ENCODE measurements around the gene ABCA3. TPM values are rescaled to one million over a fixed set of nuclear protein-coding genes. Genes with fewer than 3 reads are reported as not detected.

ABCA3 gene
- total and polyA plus RNA-seq, 7 experiments from 2014 or later = 1.7 to 10.0 (median 7.4) TPM

DNA sequence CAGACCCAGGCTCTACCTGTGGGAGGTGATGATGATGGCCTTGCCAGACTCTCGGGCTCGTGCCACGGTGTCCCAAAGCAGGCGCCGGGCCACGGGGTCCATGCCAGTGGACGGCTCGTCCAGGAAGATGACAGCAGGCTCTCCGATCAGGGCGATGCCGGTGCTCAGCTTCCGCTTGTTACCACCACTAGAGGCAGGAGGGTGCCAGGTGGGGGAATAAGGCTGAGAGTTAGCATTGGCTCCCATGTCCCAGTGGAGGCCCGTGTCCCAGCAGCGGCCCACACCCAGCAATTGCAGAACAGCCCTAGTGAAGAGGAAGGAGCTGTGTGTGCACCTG, 62.3 kb downstream of the ABCA3 start:
- CTCF ChIA-PET = no interaction called here
- Mint-ChIP-seq H3K27me3 (no peaks in the 10 kb centered on the region), H3K4me3 (no peak overlapping the region), H3K4me1 (peaks cover 0 to 1% (median 0%) of the 10 kb centered on the region in 7 donors), H3K9me3 (no peaks in the 10 kb centered on the region), H3K36me3 (no peaks in the 10 kb centered on the region), H3K27ac (no peak overlapping the region)
- DNase-seq = no peak
- POLR2A ChIA-PET = no interaction called here
- no peaks in the 10 kb centered on the region for H3K4me1 ChIP-seq (ENCODE audit: control insufficient read depth in 2 of 2, insufficient read depth in 2 of 2, low read length in 2 of 2)
- no peak for ATAC-seq
- intact Hi-C loops (cut with micrococcal nuclease) = no loop called here
- no peak overlapping the region for H3K27ac ChIP-seq (ENCODE audit: low read depth, low read length)
- no peak overlapping the region for H3K4me3 ChIP-seq (ENCODE audit: low read length)
- H3K27me3 ChIP-seq (ENCODE audit: control insufficient read depth in 2 of 2, insufficient read depth in 2 of 2, low read length in 2 of 2) = no peaks in the 10 kb centered on the region
- no peaks in the 10 kb centered on the region for H3K36me3 ChIP-seq (ENCODE audit: control insufficient read depth in 2 of 3, insufficient read depth in 3 of 3, low read length in 3 of 3)
- no peaks in the 10 kb centered on the region for H3K9me3 ChIP-seq (ENCODE audit: control insufficient read depth in 2 of 3, low read length in 3 of 3)

DNA sequence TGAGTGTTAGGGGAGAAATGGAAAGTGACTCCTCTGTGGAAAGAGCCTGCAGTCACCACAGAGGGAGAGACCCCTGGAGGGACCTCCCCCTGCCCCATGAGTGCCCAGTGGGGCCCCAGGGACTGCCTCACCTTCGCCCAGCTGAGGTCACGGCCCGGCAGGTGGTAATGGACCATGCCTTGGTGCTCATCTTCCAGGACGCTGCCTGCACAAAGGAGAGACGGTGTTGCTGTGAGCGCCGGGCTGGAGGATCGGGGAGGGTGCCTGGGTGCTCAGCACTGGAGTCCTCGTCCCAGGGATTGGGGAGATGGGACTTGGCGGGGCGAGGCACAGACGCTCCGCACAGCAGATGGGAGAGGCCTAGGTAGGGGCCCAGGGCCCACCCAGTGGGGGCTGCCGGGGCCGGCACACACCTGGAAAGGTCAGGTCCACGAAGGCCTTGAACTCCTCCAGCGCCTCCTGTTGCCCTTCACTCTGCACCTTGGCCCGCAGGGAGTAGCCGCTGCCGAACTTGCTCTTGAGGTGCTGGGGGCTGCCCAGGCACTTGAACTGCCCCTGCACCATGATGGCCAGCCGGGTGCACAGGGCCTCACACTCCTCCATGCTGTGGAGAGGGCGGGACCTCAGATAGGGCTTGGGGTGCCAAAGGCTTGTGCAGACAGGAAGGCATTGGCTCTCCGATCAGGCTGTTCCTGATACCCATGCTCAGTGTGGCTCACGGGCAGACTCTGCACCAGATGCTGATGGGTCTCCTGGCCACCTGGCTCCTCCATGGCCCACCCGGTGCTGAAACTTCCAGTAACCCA, 62.9 kb downstream of the ABCA3 start:
- H3K9me3 Mint-ChIP-seq = no peaks in the 10 kb centered on the region
- ChIA-PET CTCF (no interaction called here), POLR2A (no interaction called here)
- H3K36me3 ChIP-seq (ENCODE audit: control insufficient read depth in 2 of 3, insufficient read depth in 3 of 3, low read length in 3 of 3) = no peaks in the 10 kb centered on the region
- no peaks in the 10 kb centered on the region for H3K4me1 ChIP-seq (ENCODE audit: control insufficient read depth in 2 of 2, insufficient read depth in 2 of 2, low read length in 2 of 2)
- ATAC-seq = peak; percentile 11
- no peak overlapping the region for H3K27ac Mint-ChIP-seq
- no peaks in the 10 kb centered on the region for H3K9me3 ChIP-seq (ENCODE audit: control insufficient read depth in 2 of 3, low read length in 3 of 3)
- H3K27ac ChIP-seq (ENCODE audit: low read depth, low read length) = no peak overlapping the region
- H3K36me3 Mint-ChIP-seq = no peaks in the 10 kb centered on the region
- peaks cover 0 to 1% (median 0%) of the 10 kb centered on the region in 7 donors for H3K4me1 Mint-ChIP-seq
- H3K4me3 ChIP-seq (ENCODE audit: low read length) = no peak overlapping the region
- DNase-seq = no peak
- H3K27me3 Mint-ChIP-seq = no peaks in the 10 kb centered on the region
- H3K4me3 Mint-ChIP-seq = no peak overlapping the region
- intact Hi-C loops (cut with micrococcal nuclease) = no loop called here
- H3K27me3 ChIP-seq (ENCODE audit: control insufficient read depth in 2 of 2, insufficient read depth in 2 of 2, low read length in 2 of 2) = no peaks in the 10 kb centered on the region

DNA sequence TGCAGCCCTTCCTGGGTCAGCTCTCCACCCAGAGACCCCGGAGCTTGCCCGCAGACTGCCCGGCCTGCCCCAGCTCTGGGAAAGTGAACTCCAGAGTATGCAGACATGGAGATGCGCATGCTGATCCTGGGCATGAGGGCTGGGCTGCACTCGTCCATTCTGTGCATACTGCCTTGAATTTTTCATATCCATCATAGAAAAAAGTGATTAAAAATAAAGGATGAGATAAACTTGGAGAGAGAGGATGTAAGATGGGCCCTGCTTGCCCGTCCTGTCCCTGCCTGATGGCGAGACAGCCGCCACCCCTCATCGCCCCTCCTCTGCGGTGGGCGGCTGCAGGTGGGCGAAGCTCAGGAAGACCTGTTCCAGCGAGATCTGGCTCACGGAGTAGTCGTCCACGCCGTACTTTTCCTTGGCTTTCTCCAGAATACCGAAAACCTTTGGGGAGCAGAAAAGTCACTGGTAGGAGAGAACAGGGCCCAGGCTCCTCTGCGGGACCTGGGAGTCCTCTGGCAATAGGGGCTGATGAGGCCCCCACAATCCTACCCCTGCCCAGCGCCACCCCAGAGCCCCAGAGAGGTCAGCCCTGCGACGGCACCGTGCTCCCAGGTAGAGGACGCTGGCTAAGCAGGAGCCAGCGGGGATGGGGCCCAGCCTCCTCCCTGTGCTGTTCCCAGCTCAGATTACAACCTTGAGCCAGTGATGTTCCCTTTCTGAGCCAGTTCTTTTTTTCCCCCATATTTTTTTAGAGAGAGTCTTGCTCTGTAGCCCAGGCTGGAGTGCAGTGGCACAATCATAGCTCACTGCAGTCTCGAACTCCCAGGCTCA, 63.9 kb downstream of the ABCA3 start:
- intact Hi-C loops (cut with micrococcal nuclease) = no loop called here
- H3K36me3 Mint-ChIP-seq = no peaks in the 10 kb centered on the region
- DNase-seq = no peak

DNA sequence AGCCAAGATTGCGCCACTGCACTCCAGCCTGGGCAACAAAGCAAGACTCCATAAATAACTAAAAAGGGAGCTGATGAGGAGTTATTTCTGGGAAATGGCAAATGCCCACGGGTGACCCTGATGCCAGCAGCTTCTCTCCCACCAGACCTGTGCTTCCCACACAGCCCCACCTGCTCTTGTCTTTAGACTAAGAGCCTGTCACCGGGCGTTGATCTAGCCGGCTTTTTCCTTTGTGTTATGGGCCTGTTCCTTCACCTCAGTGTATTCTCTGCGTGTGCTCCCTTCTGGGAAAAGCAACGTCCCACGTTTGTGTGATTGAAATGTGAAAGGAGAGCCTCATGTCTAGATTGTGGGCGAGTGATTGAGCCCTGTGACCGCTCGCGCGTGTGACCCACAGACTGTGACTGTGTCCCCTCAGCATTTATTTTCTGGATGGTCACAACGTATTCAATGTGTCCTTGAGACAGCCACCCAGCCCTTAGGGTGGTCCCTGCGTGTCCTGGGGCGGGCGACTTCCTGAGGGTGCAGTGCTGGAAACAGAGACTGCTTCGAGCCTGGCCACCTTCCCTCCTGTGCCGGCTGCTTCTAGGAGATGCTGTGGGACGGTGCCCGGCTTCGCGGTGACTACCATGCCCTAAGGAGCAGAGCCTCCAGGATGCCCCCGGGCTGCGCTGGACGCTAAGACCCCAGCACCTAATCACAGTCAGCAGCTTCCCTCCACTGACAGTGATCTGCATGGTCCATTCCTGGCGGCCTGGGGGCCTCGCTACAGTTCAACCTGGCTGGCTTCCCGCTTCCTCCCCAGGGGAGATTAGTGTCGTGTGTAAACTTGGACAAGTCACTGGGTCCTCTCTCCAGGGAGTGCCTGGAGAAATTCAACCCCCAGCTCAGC, 64.8 kb downstream of the ABCA3 start:
- Mint-ChIP-seq H3K4me1 (peaks cover 0 to 3% (median 0%) of the 10 kb centered on the region in 7 donors), H3K36me3 (no peaks in the 10 kb centered on the region), H3K27me3 (no peaks in the 10 kb centered on the region), H3K4me3 (no peak overlapping the region), H3K27ac (no peak overlapping the region), H3K9me3 (no peaks in the 10 kb centered on the region)
- DNase-seq (no peak), ATAC-seq (no peak)
- Histone ChIP-seq H3K27ac (ENCODE audit: low read depth, low read length) (no peak overlapping the region), H3K27me3 (ENCODE audit: control insufficient read depth in 2 of 2, insufficient read depth in 2 of 2, low read length in 2 of 2) (no peaks in the 10 kb centered on the region), H3K4me1 (ENCODE audit: control insufficient read depth in 2 of 2, insufficient read depth in 2 of 2, low read length in 2 of 2) (no peaks in the 10 kb centered on the region), H3K4me3 (ENCODE audit: low read length) (no peak overlapping the region), H3K9me3 (ENCODE audit: control insufficient read depth in 2 of 3, low read length in 3 of 3) (no peaks in the 10 kb centered on the region), H3K36me3 (ENCODE audit: control insufficient read depth in 2 of 3, insufficient read depth in 3 of 3, low read length in 3 of 3) (no peaks in the 10 kb centered on the region)
- intact Hi-C loops (cut with micrococcal nuclease) = no loop called here
- POLR2A ChIA-PET = interaction anchor here (0.6 kb wide), 2 partner anchors 61 to 253 kb away, joined by 3 read pairs; no protein-coding TSS in a partner anchor
- CTCF ChIA-PET = no interaction called here

More for the DNA sequence above, 63.9 kb downstream of the ABCA3 start:
- ChIA-PET POLR2A (no interaction called here), CTCF (no interaction called here)
- Histone ChIP-seq H3K4me1 (ENCODE audit: control insufficient read depth in 2 of 2, insufficient read depth in 2 of 2, low read length in 2 of 2) (no peaks in the 10 kb centered on the region), H3K9me3 (ENCODE audit: control insufficient read depth in 2 of 3, low read length in 3 of 3) (no peaks in the 10 kb centered on the region), H3K36me3 (ENCODE audit: control insufficient read depth in 2 of 3, insufficient read depth in 3 of 3, low read length in 3 of 3) (no peaks in the 10 kb centered on the region), H3K4me3 (ENCODE audit: low read length) (no peak overlapping the region), H3K27ac (ENCODE audit: low read depth, low read length) (no peak overlapping the region), H3K27me3 (ENCODE audit: control insufficient read depth in 2 of 2, insufficient read depth in 2 of 2, low read length in 2 of 2) (no peaks in the 10 kb centered on the region)
- no peak for ATAC-seq
- Mint-ChIP-seq H3K9me3 (no peaks in the 10 kb centered on the region), H3K27me3 (no peaks in the 10 kb centered on the region), H3K27ac (no peak overlapping the region), H3K4me1 (peaks cover 0 to 1% (median 0%) of the 10 kb centered on the region in 7 donors), H3K4me3 (no peak overlapping the region)

DNA sequence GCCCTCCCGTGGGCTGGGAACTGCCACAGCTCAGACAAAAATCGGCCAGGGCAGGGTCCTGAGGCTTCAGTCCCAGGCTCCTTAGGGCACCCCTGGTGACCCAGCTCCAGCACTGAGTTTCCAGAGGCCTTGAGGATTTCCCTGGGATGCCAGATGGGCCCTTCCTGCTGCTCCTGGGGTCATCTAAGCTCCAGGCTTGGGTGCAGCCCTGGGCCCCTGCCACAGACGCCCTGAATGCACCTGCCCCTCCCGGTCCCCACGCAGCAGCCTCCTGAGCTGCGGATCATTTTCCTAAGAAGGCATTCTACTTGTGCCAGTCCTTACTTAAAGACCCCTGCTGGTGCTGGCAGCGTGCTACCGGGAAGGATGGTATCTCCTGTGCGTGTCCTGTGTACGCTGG, 66.6 kb downstream of the ABCA3 start:
- ATAC-seq (no peak), DNase-seq (no peak)
- ChIA-PET POLR2A (no interaction called here), CTCF (no interaction called here)
- Histone ChIP-seq H3K27ac (ENCODE audit: low read depth, low read length) (no peak overlapping the region), H3K4me3 (ENCODE audit: low read length) (no peak overlapping the region), H3K27me3 (ENCODE audit: control insufficient read depth in 2 of 2, insufficient read depth in 2 of 2, low read length in 2 of 2) (no peaks in the 10 kb centered on the region), H3K9me3 (ENCODE audit: control insufficient read depth in 2 of 3, low read length in 3 of 3) (no peaks in the 10 kb centered on the region), H3K4me1 (ENCODE audit: control insufficient read depth in 2 of 2, insufficient read depth in 2 of 2, low read length in 2 of 2) (peaks cover 7 to 9% of the 10 kb centered on the region in 2 donors), H3K36me3 (ENCODE audit: control insufficient read depth in 2 of 3, insufficient read depth in 3 of 3, low read length in 3 of 3) (no peaks in the 10 kb centered on the region)
- Mint-ChIP-seq H3K36me3 (no peaks in the 10 kb centered on the region), H3K4me1 (peaks cover 6 to 10% (median 8%) of the 10 kb centered on the region in 7 donors), H3K27me3 (no peaks in the 10 kb centered on the region), H3K4me3 (no peak overlapping the region), H3K27ac (no peak overlapping the region), H3K9me3 (no peaks in the 10 kb centered on the region)
- intact Hi-C loops (cut with micrococcal nuclease) = no loop called here

DNA sequence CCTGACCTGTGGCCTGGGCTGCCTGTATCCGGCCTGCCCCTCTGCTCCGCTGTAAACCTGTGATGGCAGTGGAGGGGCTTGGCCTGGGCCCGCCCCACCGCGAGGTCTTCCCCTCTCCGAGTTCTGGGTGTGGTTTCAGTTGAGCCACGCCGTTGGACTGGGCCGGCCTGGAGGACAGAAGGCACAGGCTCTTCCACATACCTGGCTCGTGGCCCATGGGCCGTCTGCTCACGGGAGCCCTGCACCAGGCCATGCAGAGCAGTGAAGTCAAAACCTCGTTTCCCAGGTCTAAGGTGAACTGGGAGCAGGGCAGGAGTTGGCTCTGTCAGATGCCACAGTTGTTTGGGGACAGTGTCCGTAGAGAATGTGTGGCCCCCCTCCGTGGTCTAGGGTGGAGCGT, 67.0 kb downstream of the ABCA3 start:
- no peak overlapping the region for H3K27ac Mint-ChIP-seq
- no peaks in the 10 kb centered on the region for H3K9me3 ChIP-seq (ENCODE audit: control insufficient read depth in 2 of 3, low read length in 3 of 3)
- H3K36me3 Mint-ChIP-seq = no peaks in the 10 kb centered on the region
- H3K9me3 Mint-ChIP-seq = no peaks in the 10 kb centered on the region
- H3K27me3 ChIP-seq (ENCODE audit: control insufficient read depth in 2 of 2, insufficient read depth in 2 of 2, low read length in 2 of 2) = no peaks in the 10 kb centered on the region
- no peak overlapping the region for H3K4me3 ChIP-seq (ENCODE audit: low read length)
- intact Hi-C loops (cut with micrococcal nuclease) = no loop called here
- no peaks in the 10 kb centered on the region for H3K36me3 ChIP-seq (ENCODE audit: control insufficient read depth in 2 of 3, insufficient read depth in 3 of 3, low read length in 3 of 3)
- peaks cover 7 to 9% of the 10 kb centered on the region in 2 donors for H3K4me1 ChIP-seq (ENCODE audit: control insufficient read depth in 2 of 2, insufficient read depth in 2 of 2, low read length in 2 of 2)
- ChIA-PET POLR2A (no interaction called here), CTCF (no interaction called here)
- no peaks in the 10 kb centered on the region for H3K27me3 Mint-ChIP-seq
- peaks cover 6 to 10% (median 8%) of the 10 kb centered on the region in 7 donors for H3K4me1 Mint-ChIP-seq
- ATAC-seq (no peak), DNase-seq (no peak)
- H3K27ac ChIP-seq (ENCODE audit: low read depth, low read length) = no peak overlapping the region
- H3K4me3 Mint-ChIP-seq = peak overlapping the region in 1 of 10 donors; percentile 34

All from naive thymus-derived CD4-positive, alpha-beta T cell (primary cell).